K562 (cell line): ENCODE data around the gene TMEM167B. TPM values are rescaled to one million over a fixed set of nuclear protein-coding genes. Genes with fewer than 3 reads are reported as not detected.
A peak's percentile ranks its signal among the peaks of the same experiment; 100 is the strongest.

Experiments used
- ATAC-seq: fragments of 200-7000 bp; cut with Tn5 transposase; 3 replicates; pipeline ENCODE4 v1.9.1; 2020; ENCODE audit warnings: moderate library complexity
- BruUV-seq: library from RNA; stranded (reverse); fragments of 400-500 nt; replicated peaks from 2 replicates; lab custom pipeline; 2021; lab: Mats Ljungman, UMichigan
- CTCF ChIA-PET: fragments of 300-600 bp; formaldehyde crosslinking; extraction: SDS; loops from one replicate; lab custom pipeline; 2021; ENCODE audit warnings: low intra/inter-chr PET ratio; lab: Yijun Ruan, JAX
- POLR2A ChIA-PET: fragments of 300-600, 350-650 bp; sonication (Branson Sonifier 250); formaldehyde crosslinking; extraction: SDS; loops from one replicate; lab custom pipeline; 2021; ENCODE audit warnings: antibody characterized with exemption, inconsistent platforms; lab: Yijun Ruan, JAX
- DNase-seq, 4 experiments: peaks; one replicate each; pipeline versions ENCODE4 v3.0.0 to v3.0.0-alpha.2; 2011 to 2018; ENCODE audit warnings: low spot score in 3 of 4, mixed read lengths in 3 of 4; ENCODE audit errors: extremely low read depth in 1 of 4
- FAIRE-seq: peaks from 2 replicates; lab custom pipeline; 2011; peaks lifted over from hg19 to GRCh38; lab: Jason Lieb, UNC
- H2AFZ ChIP-seq: 2 replicates; pipeline ENCODE4 v1.6.0; 2011; ENCODE audit warnings: low read depth, low read length, control low read depth, inconsistent platforms
- H3K27ac ChIP-seq: fragments of 200-600 bp; 3 replicates; pipeline ENCODE4 v1.8.0; 2011; ENCODE audit warnings: low read depth, mild to moderate bottlenecking, control low read depth, inconsistent platforms, low read length, moderate library complexity, mixed read lengths; ENCODE audit errors: extremely low read depth
- H3K27me3 ChIP-seq, 2 experiments: fragments of 300-600 bp in 1 of 2; 2 replicates in 1 of 2; 3 replicates in 1 of 2; pipeline versions ENCODE4 v1.6.0 to v1.8.0; 2011; ENCODE audit warnings: inconsistent platforms in 2 of 2, low read length in 2 of 2, mild to moderate bottlenecking in 1 of 2, mixed read lengths in 1 of 2, moderate library complexity in 1 of 2; ENCODE audit not compliant: control insufficient read depth in 2 of 2, insufficient read depth in 2 of 2
- H3K36me3 ChIP-seq: fragments of 300-600 bp; 3 replicates; pipeline ENCODE4 v1.8.0; 2011; ENCODE audit warnings: mild to moderate bottlenecking, low read length, inconsistent platforms; ENCODE audit not compliant: control insufficient read depth, insufficient read depth
- H3K4me1 ChIP-seq, 2 experiments: fragments of 200-600 bp in 1 of 2; replicated peaks in 1 of 2; 2 replicates in 1 of 2; 3 replicates in 1 of 2; pipeline versions ENCODE4 v1.5.1 to v1.8.0; 2011; ENCODE audit warnings: inconsistent platforms in 2 of 2, low read length in 2 of 2, mild to moderate bottlenecking in 1 of 2, mixed read lengths in 1 of 2, moderate library complexity in 1 of 2; ENCODE audit not compliant: control insufficient read depth in 2 of 2, insufficient read depth in 2 of 2
- H3K4me2 ChIP-seq: 2 replicates; pipeline ENCODE4 v1.6.1; 2011; ENCODE audit warnings: low read length, control low read depth, inconsistent platforms, mixed read lengths; ENCODE audit not compliant: insufficient read depth
- H3K4me3 ChIP-seq: fragments of 200-600 bp; sonication (generic), shearing (Covaris generic); 2 replicates; pipeline ENCODE4 v1.5.1; 2016; ENCODE audit warnings: control low read depth, inconsistent platforms
- H3K79me2 ChIP-seq: fragments of 200-600 bp; 3 replicates; pipeline ENCODE4 v1.8.0; 2011; ENCODE audit warnings: low read length, inconsistent platforms; ENCODE audit not compliant: control insufficient read depth, insufficient read depth
- H3K9ac ChIP-seq, 2 experiments: 2 replicates each; pipeline versions ENCODE4 v1.6.0 to v1.6.1; 2011; ENCODE audit warnings: low read depth in 2 of 2, low read length in 2 of 2, control low read depth in 1 of 2, inconsistent platforms in 1 of 2, mild to moderate bottlenecking in 1 of 2, mixed read lengths in 1 of 2; ENCODE audit not compliant: insufficient read depth in 1 of 2
- H3K9me1 ChIP-seq: one replicate; pipeline ENCODE4 v1.6.0; 2011; ENCODE audit warnings: inconsistent platforms, mild to moderate bottlenecking, low read length, moderate library complexity; ENCODE audit not compliant: control insufficient read depth, insufficient read depth
- H3K9me3 ChIP-seq: replicated peaks from 2 replicates; pipeline ENCODE4 v1.5.1; 2011; ENCODE audit warnings: low read depth, low read length, inconsistent platforms; ENCODE audit not compliant: control insufficient read depth, insufficient read depth
- H4K20me1 ChIP-seq: replicated peaks from 2 replicates; pipeline ENCODE4 v1.6.1; 2011; ENCODE audit warnings: low read length, inconsistent platforms, mixed read lengths; ENCODE audit not compliant: control insufficient read depth, insufficient read depth
- AFF1 ChIP-seq, 2 experiments: fragments of 450-650 bp; IDR thresholded peaks; 2 replicates each; pipeline ENCODE4 v1.6.1; 2018; ENCODE audit warnings: mild to moderate bottlenecking in 2 of 2, low read depth in 1 of 2; ENCODE audit not compliant: partially characterized antibody in 2 of 2
- KAT2B ChIP-seq: IDR thresholded peaks from one replicate; pipeline ENCODE4 v1.6.1; 2012; ENCODE audit warnings: low read depth, mild to moderate bottlenecking, control low read depth, inconsistent platforms, low read length, moderate library complexity
- KLF6 ChIP-seq: fragments of 250-450 bp; sonication (Bioruptor Pico); IDR thresholded peaks from 2 replicates; pipeline ENCODE4 v1.4.0; 2020; ENCODE audit warnings: mild to moderate bottlenecking, moderate library complexity, borderline replicate concordance
- SMAD2 ChIP-seq: fragments of 150-350 bp; IDR thresholded peaks from 2 replicates; pipeline ENCODE4 v1.6.1; 2014; ENCODE audit warnings: low read depth, mild to moderate bottlenecking, low read length
- YY1 ChIP-seq, 3 experiments: IDR thresholded peaks; 2 replicates each; pipeline ENCODE4 v1.6.1; 2011; ENCODE audit warnings: low read length in 2 of 3, mild to moderate bottlenecking in 2 of 3, moderate library complexity in 2 of 3, borderline replicate concordance in 1 of 3, control low read depth in 1 of 3, low read depth in 1 of 3; ENCODE audit not compliant: insufficient read depth in 3 of 3, insufficient replicate concordance in 2 of 3, control insufficient read depth in 1 of 3, insufficient read length in 1 of 3; ENCODE audit errors: extremely low read depth in 1 of 3
- ZNF316 ChIP-seq: fragments of 450-650 bp; IDR thresholded peaks from 2 replicates; pipeline ENCODE4 v1.6.1; 2016
- WGBS: fragments of 100-300 bp; shearing (Covaris generic); methylation state at CpG from one replicate; pipeline ENCODE4 v1.1.6; 2016; ENCODE audit warnings: low coverage, mixed read lengths; ENCODE audit not compliant: insufficient coverage; ENCODE audit errors: missing lambda C conversion rate; 5-methylcytosine and 5-hydroxymethylcytosine counted together
- in situ Hi-C: fragments of 300-500 bp; cut with MboI; formaldehyde crosslinking; loops from 4 replicates; pipeline ENCODE4 v1.15.0; 2018; ENCODE audit warnings: inconsistent platforms, mixed read lengths
- intact Hi-C: fragments of 100-400 bp; cut with micrococcal nuclease; formaldehyde crosslinking; loops from 2 replicates; pipeline ENCODE4 v1.14.2; 2022
- polyA plus RNA-seq, 8 experiments: library from polyadenylated mRNA; depleted of rRNA in 4 of 8; stranded (reverse) in 5 of 8; unstranded in 3 of 8; fragments of >200 nt; fragmentation: Nextera tagmentation in 2 of 8; fragmentation: Illumina TruSeq in 1 of 8; extraction: Ambion mirVana in 2 of 8; extraction: Trizol in 1 of 8; gene quantifications; 2 replicates each; pipeline versions ENCODE4 v1.2.1 to v1.2.3, GENCODE V29; 2011 to 2014; ENCODE audit warnings: inconsistent platforms in 1 of 8, missing spikeins in 1 of 8
- total RNA-seq, 7 experiments: library from RNA; depleted of rRNA in 6 of 7; stranded (reverse); fragments of >200 nt in 6 of 7; fragmentation: Illumina TruSeq in 2 of 7; extraction: Trizol in 2 of 7; gene quantifications; 2 replicates each; pipeline versions ENCODE4 v1.2.1 to v1.2.3, GENCODE V29; 2011 to 2021; ENCODE audit warnings: low replicate concordance in 1 of 7
- TF ChIP-seq, protein P1 (sequence below): fragments of 250-450 bp; sonication (Bioruptor Pico); IDR thresholded peaks from 2 replicates; pipeline ENCODE4 v1.5.0; 2022; ENCODE audit warnings: mild to moderate bottlenecking

The TMEM167B gene
- total and polyA plus RNA-seq, 9 of the 15 experiments (the other 6 are each of a cell fraction or from before 2014, with no cell fraction given), result 17.2 to 36.4 (median 32.2) TPM

DNA sequence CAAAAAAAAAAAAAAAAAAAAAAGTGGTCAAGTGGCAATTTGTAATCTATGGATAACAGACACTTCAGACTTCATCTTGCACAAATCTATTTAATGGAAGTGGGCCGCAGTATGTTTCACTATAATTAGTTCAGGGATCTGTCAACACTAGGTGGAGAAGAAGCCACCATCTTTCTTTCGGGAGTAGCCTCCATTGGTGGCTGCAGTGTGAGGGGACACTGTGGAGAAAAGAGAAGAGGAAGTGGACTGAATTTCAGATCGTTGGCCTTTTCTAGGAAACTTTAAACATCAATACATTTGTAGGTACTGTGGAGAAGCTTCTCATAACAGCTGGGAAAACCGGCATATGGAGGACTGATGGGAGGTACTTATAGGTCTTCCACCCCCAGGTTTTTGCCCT is 15.3 kb downstream of the TMEM167B start:
- Histone ChIP-seq H3K9ac (no peak overlapping the region), H3K9me1 (no peaks in the 10 kb centered on the region), H3K9me3 (no peaks in the 10 kb centered on the region), H3K79me2 (peaks cover 16% of the 10 kb centered on the region), H3K4me3 (no peak overlapping the region), H3K27me3 (no peaks in the 10 kb centered on the region), H3K4me1 (peaks cover 6 to 9% of the 10 kb centered on the region in 2 experiments), H3K4me2 (no peak overlapping the region), H4K20me1 (no peaks in the 10 kb centered on the region), H2AFZ (peak overlapping the region; percentile 35), H3K36me3 (peaks cover 17% of the 10 kb centered on the region; the same call in 2 of the 3 replicates), H3K27ac (no peak overlapping the region)
- in situ Hi-C loops (no loop called here), intact Hi-C loops (loop anchor here (10.0 kb wide), 1 partner anchor 361 kb away; the partner anchor contains the start of gene STXBP3)
- no peak for FAIRE-seq
- DNase-seq, result no peak
- BruUV-seq, result no TSS peak
- WGBS, result 11% methylated on average over 4 of the region's 4 CpGs
- 0 out of 3 replicates have a peak, but pooled peaks have one; percentile 7 for ATAC-seq
- POLR2A ChIA-PET, result interaction anchor here (0.6 kb wide), 1 partner anchor 220 kb away, joined by 3 read pairs; no protein-coding TSS in a partner anchor
- CTCF ChIA-PET, result no interaction called here
- peak in 1 of 3 experiments; percentile 77 for TF ChIP-seq YY1 (IDR thresholded peaks at IDR 0.05; ENCODE audit: borderline replicate concordance in 1 of 3, control insufficient read depth in 1 of 3, extremely low read depth in 1 of 3, insufficient read depth in 3 of 3, insufficient read length in 1 of 3, insufficient replicate concordance in 2 of 3, low read depth in 1 of 3, low read length in 2 of 3)
- TF ChIP-seq SMAD2, result no peak
- TF ChIP-seq, protein P1, sequence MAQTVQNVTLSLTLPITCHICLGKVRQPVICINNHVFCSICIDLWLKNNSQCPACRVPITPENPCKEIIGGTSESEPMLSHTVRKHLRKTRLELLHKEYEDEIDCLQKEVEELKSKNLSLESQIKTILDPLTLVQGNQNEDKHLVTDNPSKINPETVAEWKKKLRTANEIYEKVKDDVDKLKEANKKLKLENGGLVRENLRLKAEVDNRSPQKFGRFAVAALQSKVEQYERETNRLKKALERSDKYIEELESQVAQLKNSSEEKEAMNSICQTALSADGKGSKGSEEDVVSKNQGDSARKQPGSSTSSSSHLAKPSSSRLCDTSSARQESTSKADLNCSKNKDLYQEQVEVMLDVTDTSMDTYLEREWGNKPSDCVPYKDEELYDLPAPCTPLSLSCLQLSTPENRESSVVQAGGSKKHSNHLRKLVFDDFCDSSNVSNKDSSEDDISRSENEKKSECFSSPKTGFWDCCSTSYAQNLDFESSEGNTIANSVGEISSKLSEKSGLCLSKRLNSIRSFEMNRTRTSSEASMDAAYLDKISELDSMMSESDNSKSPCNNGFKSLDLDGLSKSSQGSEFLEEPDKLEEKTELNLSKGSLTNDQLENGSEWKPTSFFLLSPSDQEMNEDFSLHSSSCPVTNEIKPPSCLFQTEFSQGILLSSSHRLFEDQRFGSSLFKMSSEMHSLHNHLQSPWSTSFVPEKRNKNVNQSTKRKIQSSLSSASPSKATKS, result no peak
- TF ChIP-seq ZNF316, result no peak
- no peak for TF ChIP-seq AFF1 (IDR thresholded peaks at IDR 0.05; ENCODE audit: low read depth in 1 of 2, partially characterized antibody in 2 of 2)
- no peak for TF ChIP-seq KAT2B
- TF ChIP-seq KLF6, result no peak
